ENCODE results near the gene NPAS3.

The NPAS3 gene

GRCh38 chr14:33573301-33573880 is 634.7 kb downstream of the NPAS3 start:
- Histone ChIP-seq H3K4me3 (ENCODE audit: low read length) (no peak overlapping the region), H3K4me1 (ENCODE audit: insufficient read depth, low read length) (peaks cover 15% of the 10 kb centered on the region), H3K27ac (ENCODE audit: low read depth, low read length) (no peak overlapping the region), H3K27me3 (ENCODE audit: insufficient read depth, low read length) (no peaks in the 10 kb centered on the region), H3K36me3 (ENCODE audit: insufficient read depth, low read length) (no peaks in the 10 kb centered on the region), H3K9ac (ENCODE audit: low read depth, low read length) (no peak overlapping the region), H3K9me3 (ENCODE audit: insufficient read depth, low read depth, low read length) (no peaks in the 10 kb centered on the region)
- WGBS, result 93% methylated on average over 3 of the region's 3 CpGs

GRCh38 chr14:33576014-33576413 is 637.3 kb downstream of the NPAS3 start:
- Histone ChIP-seq H3K27ac (ENCODE audit: low read depth, low read length) (no peak overlapping the region), H3K9me3 (ENCODE audit: insufficient read depth, low read depth, low read length) (no peaks in the 10 kb centered on the region), H3K36me3 (ENCODE audit: insufficient read depth, low read length) (no peaks in the 10 kb centered on the region), H3K9ac (ENCODE audit: low read depth, low read length) (no peak overlapping the region), H3K27me3 (ENCODE audit: insufficient read depth, low read length) (no peaks in the 10 kb centered on the region), H3K4me1 (ENCODE audit: insufficient read depth, low read length) (no peaks in the 10 kb centered on the region), H3K4me3 (ENCODE audit: low read length) (no peak overlapping the region)
- 97% methylated on average over 7 of the region's 7 CpGs for WGBS

GRCh38 chr14:33578461-33579216 is 640.0 kb downstream of the NPAS3 start:
- Histone ChIP-seq H3K36me3 (ENCODE audit: insufficient read depth, low read length) (no peaks in the 10 kb centered on the region), H3K27me3 (ENCODE audit: insufficient read depth, low read length) (no peaks in the 10 kb centered on the region), H3K4me1 (ENCODE audit: insufficient read depth, low read length) (no peaks in the 10 kb centered on the region), H3K9ac (ENCODE audit: low read depth, low read length) (no peak overlapping the region), H3K9me3 (ENCODE audit: insufficient read depth, low read depth, low read length) (no peaks in the 10 kb centered on the region), H3K4me3 (ENCODE audit: low read length) (no peak overlapping the region), H3K27ac (ENCODE audit: low read depth, low read length) (no peak overlapping the region)
- 97% methylated on average over 2 of the region's 3 CpGs for WGBS

- 89% methylated on average over 9 of the region's 9 CpGs for WGBS
- no peak overlapping the region for H3K4me3 ChIP-seq (ENCODE audit: low read length)
- no peak overlapping the region for H3K27ac ChIP-seq (ENCODE audit: low read depth, low read length)
- H3K4me1 ChIP-seq (ENCODE audit: insufficient read depth, low read length), result peaks cover 12% of the 10 kb centered on the region
- no peak overlapping the region for H3K9ac ChIP-seq (ENCODE audit: low read depth, low read length)
- H3K9me3 ChIP-seq (ENCODE audit: insufficient read depth, low read depth, low read length), result no peaks in the 10 kb centered on the region
- H3K27me3 ChIP-seq (ENCODE audit: insufficient read depth, low read length), result no peaks in the 10 kb centered on the region
- H3K36me3 ChIP-seq (ENCODE audit: insufficient read depth, low read length), result no peaks in the 10 kb centered on the region
Measured at GRCh38 chr14:33580231-33580749, 641.6 kb downstream of the NPAS3 start.

- Histone ChIP-seq H3K4me1 (ENCODE audit: insufficient read depth, low read length) (peaks cover 12% of the 10 kb centered on the region), H3K9me3 (ENCODE audit: insufficient read depth, low read depth, low read length) (no peaks in the 10 kb centered on the region), H3K9ac (ENCODE audit: low read depth, low read length) (no peak overlapping the region), H3K27me3 (ENCODE audit: insufficient read depth, low read length) (no peaks in the 10 kb centered on the region), H3K36me3 (ENCODE audit: insufficient read depth, low read length) (no peaks in the 10 kb centered on the region), H3K4me3 (ENCODE audit: low read length) (no peak overlapping the region), H3K27ac (ENCODE audit: low read depth, low read length) (no peak overlapping the region)
- 90% methylated on average over 2 of the region's 2 CpGs for WGBS
Measured at GRCh38 chr14:33580841-33581240, 642.2 kb downstream of the NPAS3 start.

GRCh38 chr14:33584697-33585096 is 646.0 kb downstream of the NPAS3 start:
- Histone ChIP-seq H3K27ac (ENCODE audit: low read depth, low read length) (no peak overlapping the region; the same call in 1 of the 2 replicates), H3K4me1 (ENCODE audit: insufficient read depth, low read length) (peaks cover 12% of the 10 kb centered on the region), H3K9ac (ENCODE audit: low read depth, low read length) (no peak overlapping the region), H3K9me3 (ENCODE audit: insufficient read depth, low read depth, low read length) (no peaks in the 10 kb centered on the region), H3K27me3 (ENCODE audit: insufficient read depth, low read length) (no peaks in the 10 kb centered on the region), H3K36me3 (ENCODE audit: insufficient read depth, low read length) (no peaks in the 10 kb centered on the region), H3K4me3 (ENCODE audit: low read length) (no peak overlapping the region)
- WGBS, result 83% methylated on average over 2 of the region's 2 CpGs

GRCh38 chr14:33586806-33587205 is 648.1 kb downstream of the NPAS3 start:
- Histone ChIP-seq H3K27me3 (ENCODE audit: insufficient read depth, low read length) (no peaks in the 10 kb centered on the region), H3K9ac (ENCODE audit: low read depth, low read length) (no peak overlapping the region), H3K36me3 (ENCODE audit: insufficient read depth, low read length) (no peaks in the 10 kb centered on the region), H3K9me3 (ENCODE audit: insufficient read depth, low read depth, low read length) (no peaks in the 10 kb centered on the region), H3K4me3 (ENCODE audit: low read length) (no peak overlapping the region), H3K27ac (ENCODE audit: low read depth, low read length) (no peak overlapping the region), H3K4me1 (ENCODE audit: insufficient read depth, low read length) (peaks cover 12% of the 10 kb centered on the region)
- over 99% methylated on average over 4 of the region's 4 CpGs for WGBS

GRCh38 chr14:33587791-33588190 is 649.1 kb downstream of the NPAS3 start:
- H3K9ac ChIP-seq (ENCODE audit: low read depth, low read length), result no peak overlapping the region
- H3K36me3 ChIP-seq (ENCODE audit: insufficient read depth, low read length), result no peaks in the 10 kb centered on the region
- no peak overlapping the region for H3K27ac ChIP-seq (ENCODE audit: low read depth, low read length)
- H3K27me3 ChIP-seq (ENCODE audit: insufficient read depth, low read length), result no peaks in the 10 kb centered on the region
- peaks cover 16% of the 10 kb centered on the region for H3K4me1 ChIP-seq (ENCODE audit: insufficient read depth, low read length)
- no peaks in the 10 kb centered on the region for H3K9me3 ChIP-seq (ENCODE audit: insufficient read depth, low read depth, low read length)
- WGBS, result 94% methylated on average over 4 of the region's 5 CpGs
- no peak overlapping the region for H3K4me3 ChIP-seq (ENCODE audit: low read length)

GRCh38 chr14:33588771-33589170 is 650.1 kb downstream of the NPAS3 start:
- no peak overlapping the region for H3K27ac ChIP-seq (ENCODE audit: low read depth, low read length)
- H3K4me3 ChIP-seq (ENCODE audit: low read length), result no peak overlapping the region
- no peaks in the 10 kb centered on the region for H3K36me3 ChIP-seq (ENCODE audit: insufficient read depth, low read length)
- WGBS, result 97% methylated on average over 4 of the region's 4 CpGs
- no peaks in the 10 kb centered on the region for H3K9me3 ChIP-seq (ENCODE audit: insufficient read depth, low read depth, low read length)
- peaks cover 16% of the 10 kb centered on the region for H3K4me1 ChIP-seq (ENCODE audit: insufficient read depth, low read length)
- H3K9ac ChIP-seq (ENCODE audit: low read depth, low read length), result no peak overlapping the region
- H3K27me3 ChIP-seq (ENCODE audit: insufficient read depth, low read length), result no peaks in the 10 kb centered on the region

GRCh38 chr14:33589334-33589733 is 650.7 kb downstream of the NPAS3 start:
- no peaks in the 10 kb centered on the region for H3K36me3 ChIP-seq (ENCODE audit: insufficient read depth, low read length)
- no peak overlapping the region for H3K4me3 ChIP-seq (ENCODE audit: low read length)
- no peaks in the 10 kb centered on the region for H3K27me3 ChIP-seq (ENCODE audit: insufficient read depth, low read length)
- H3K4me1 ChIP-seq (ENCODE audit: insufficient read depth, low read length), result peaks cover 14% of the 10 kb centered on the region
- WGBS, result 85% methylated on average over 2 of the region's 3 CpGs
- no peak overlapping the region for H3K27ac ChIP-seq (ENCODE audit: low read depth, low read length)
- no peaks in the 10 kb centered on the region for H3K9me3 ChIP-seq (ENCODE audit: insufficient read depth, low read depth, low read length)
- no peak overlapping the region for H3K9ac ChIP-seq (ENCODE audit: low read depth, low read length)

- no peaks in the 10 kb centered on the region for H3K9me3 ChIP-seq (ENCODE audit: insufficient read depth, low read depth, low read length)
- no peaks in the 10 kb centered on the region for H3K27me3 ChIP-seq (ENCODE audit: insufficient read depth, low read length)
- H3K36me3 ChIP-seq (ENCODE audit: insufficient read depth, low read length), result no peaks in the 10 kb centered on the region
- no peak overlapping the region for H3K4me3 ChIP-seq (ENCODE audit: low read length)
- H3K27ac ChIP-seq (ENCODE audit: low read depth, low read length), result no peak overlapping the region
- whole genome bisulfite sequencing, result 95% methylated on average over 4 of the region's 4 CpGs
- H3K9ac ChIP-seq (ENCODE audit: low read depth, low read length), result no peak overlapping the region
- peaks cover 4% of the 10 kb centered on the region; the same call in 1 of the 2 replicates for H3K4me1 ChIP-seq (ENCODE audit: insufficient read depth, low read length)
Measured at GRCh38 chr14:33590891-33591630, 652.4 kb downstream of the NPAS3 start.

All from HUES64 (cell line).